Islet of Langerhans (tissue), 1 donor: ENCODE measurements around the gene SGIP1.

Source experiments
- FAIRE-seq: peaks from one replicate; lab custom pipeline; 2011; peaks lifted over from hg19 to GRCh38; lab: Jason Lieb, UNC

Gene SGIP1

DNA sequence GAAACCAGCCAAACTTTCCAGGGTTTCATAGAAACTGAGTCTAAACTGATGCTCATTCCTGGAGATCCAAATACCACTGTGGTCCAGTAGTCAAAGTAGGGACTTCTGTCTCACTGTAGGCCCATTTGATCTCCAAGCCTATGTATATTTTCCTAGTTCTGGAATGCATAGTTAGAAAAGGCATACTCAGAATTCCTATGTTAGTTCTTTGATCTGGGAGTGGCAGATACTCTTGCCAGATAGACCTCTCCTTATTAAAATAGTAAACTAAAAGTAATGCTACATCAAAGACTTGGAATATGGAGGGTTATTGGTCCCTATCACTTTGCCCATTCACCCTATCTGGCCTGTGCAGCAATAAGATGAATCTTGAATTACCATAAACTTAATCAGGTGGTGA is 10.4 kb upstream of the SGIP1 start:
- FAIRE-seq, result no peak

DNA sequence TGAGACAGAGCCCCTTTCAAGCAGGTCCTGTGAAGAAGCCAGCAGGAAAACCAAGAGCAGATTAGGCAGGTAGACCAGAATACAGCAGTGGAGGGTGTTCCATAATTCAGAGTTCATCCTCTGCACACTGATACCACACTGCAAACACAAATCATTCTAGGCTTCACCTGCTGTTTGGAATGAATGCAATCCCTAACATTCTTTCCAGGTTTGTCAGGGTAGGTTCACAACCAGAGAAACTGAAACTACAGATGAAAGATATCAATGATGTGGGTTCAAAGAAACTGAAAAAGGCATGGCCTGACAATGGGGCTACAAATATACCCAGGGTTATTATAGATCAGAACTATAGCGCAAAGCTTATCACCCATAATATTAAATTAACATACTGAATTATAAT is 8.9 kb upstream of the SGIP1 start:
- no peak for FAIRE-seq

GRCh38 chr1:66526036-66526435 is 7.9 kb upstream of the SGIP1 start:
- no peak for FAIRE-seq

GRCh38 chr1:66526991-66527390 is 7.0 kb upstream of the SGIP1 start:
- FAIRE-seq, result no peak

GRCh38 chr1:66527686-66528085 is 6.3 kb upstream of the SGIP1 start:
- FAIRE-seq, result no peak

DNA sequence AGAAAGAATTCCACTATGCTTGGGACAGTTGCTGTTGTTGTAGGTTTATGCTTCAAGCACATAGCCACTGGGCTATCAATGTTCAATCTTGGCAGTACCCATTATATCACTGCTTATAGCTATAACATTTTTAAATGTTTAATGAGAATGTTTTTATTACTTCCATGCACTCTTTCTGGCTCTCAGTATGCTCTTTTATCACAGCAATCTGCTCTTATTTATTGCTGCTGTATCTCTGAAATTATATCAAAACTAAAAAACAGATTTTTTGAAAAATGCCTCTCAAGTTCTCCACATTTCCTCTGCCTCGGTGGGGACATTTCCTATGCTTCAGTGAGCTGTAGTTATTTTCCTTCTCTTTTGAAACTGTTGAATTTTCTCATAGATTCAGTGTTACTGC is 5.4 kb upstream of the SGIP1 start:
- FAIRE-seq, result no peak

DNA sequence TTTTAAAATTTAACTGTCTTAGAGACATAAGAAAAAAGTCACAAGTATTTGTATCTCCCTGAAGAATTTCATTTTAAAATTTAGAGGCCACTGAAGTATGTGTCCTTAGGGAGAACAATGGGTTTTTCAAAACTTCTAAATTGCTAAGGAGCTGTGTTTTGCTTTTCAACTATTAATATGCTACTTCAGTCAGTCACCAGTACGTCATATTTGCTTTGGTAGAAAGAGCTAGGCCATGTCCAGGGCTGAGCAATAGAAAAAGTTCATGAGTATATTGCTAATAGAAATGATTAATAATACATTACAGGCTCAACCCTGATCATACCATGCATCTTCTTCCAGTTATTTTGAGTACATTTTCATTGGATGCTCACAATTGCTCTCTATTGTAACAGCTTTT is 1.7 kb upstream of the SGIP1 start:
- no peak for FAIRE-seq

GRCh38 chr1:66532798-66533783 is 862 bp upstream of the SGIP1 start:
- FAIRE-seq, result no peak

- no peak for FAIRE-seq
Measured at GRCh38 chr1:66535061-66535460, 1.1 kb downstream of the SGIP1 start.

- FAIRE-seq, result no peak
Measured at GRCh38 chr1:66535853-66536252, 1.9 kb downstream of the SGIP1 start.

DNA sequence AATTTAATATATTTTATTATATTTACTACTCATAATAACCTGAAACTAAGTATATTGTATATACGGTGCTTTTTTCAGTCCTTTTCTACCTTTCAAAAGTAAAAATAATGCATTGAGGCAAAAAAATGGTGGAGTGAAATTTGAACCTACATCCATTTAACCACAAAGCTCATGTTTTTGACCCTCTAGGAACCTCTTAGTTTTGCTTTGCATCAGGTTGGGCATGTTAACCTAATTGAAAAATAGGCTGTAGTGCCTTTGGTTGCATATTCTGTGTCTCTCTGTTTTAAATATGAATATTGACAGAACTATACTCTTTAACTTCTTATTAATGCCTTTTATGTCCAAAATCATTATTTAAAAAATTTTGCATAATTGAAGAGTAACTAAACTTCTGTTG is 3.8 kb downstream of the SGIP1 start:
- no peak for FAIRE-seq

GRCh38 chr1:66539491-66539890 is 5.5 kb downstream of the SGIP1 start:
- no peak for FAIRE-seq

GRCh38 chr1:66540434-66541032 is 6.6 kb downstream of the SGIP1 start:
- FAIRE-seq, result no peak

DNA sequence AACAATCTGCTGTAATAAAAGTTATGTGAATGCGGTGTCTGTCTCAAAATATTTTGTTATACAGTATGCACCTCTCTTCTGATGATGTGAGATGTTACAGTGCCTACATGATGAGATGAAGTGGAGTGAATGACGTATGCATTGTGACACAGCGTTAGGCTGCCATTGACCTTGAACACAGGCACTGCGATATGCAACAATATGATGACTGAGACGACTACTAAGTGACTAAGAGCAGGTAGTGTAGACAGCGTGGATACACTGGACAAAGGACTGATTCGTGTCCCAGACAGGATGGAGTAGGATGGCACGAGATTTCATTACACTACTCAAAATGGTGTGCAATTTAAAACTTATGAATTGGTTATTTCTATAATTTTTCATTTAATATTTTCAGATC is 8.4 kb downstream of the SGIP1 start:
- no peak for FAIRE-seq

- peak; percentile 84 for FAIRE-seq
Measured at GRCh38 chr1:66542811-66543767, 9.1 kb downstream of the SGIP1 start.

DNA sequence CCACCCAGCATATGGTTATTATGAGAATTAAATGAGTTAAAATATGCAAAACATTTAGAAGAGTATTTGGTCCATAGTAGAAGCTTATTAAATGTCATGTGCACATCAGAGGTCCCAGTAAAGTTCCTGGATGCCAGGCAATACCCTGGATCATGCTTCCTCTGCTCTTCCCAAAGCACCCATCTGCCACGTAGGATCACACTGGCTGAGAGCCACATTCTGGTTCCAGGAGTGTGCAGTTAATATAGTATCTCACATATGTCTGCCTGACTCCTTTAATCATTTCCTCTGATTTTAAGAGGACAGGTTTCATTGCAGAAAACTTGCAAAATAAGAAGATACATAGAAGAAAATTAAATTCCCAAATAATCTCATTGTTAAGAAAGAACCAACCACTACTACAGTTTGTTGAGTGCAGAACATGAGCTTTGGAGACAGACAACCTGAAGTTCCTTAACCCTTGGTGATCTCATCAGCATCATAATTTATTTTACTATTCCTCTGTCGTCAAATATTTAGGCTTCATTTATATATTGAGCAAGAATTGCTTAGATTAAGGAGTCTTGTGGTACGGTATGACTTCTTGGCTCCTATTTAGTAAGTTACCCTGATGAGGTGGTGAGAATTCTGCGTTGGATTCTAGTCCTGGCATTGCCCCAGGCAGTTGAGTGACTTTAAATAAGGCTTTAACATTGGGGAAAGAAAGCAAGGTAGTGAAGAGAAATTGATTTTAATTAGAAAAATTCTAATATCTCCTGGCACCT is 12.3 kb downstream of the SGIP1 start:
- FAIRE-seq, result no peak

DNA sequence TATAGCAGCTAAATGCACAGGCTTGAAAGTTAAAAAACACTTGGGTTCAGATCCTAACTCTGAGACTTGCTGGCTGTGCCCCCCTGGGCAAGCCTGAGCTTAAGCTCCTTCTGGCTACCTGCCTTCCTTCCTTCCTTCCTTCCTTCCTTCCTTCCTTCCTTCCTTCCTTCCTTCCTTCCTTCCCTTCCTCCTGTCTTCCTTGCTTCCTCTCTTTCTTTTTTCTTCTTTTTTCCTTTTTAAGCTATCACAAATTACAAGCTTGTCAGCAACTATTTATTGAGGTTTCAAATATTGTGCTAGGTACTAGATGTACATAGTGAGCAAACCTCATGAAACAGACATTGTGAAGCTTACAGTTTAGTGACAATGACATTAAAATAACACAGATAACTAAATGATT is 15.1 kb downstream of the SGIP1 start:
- no peak for FAIRE-seq

DNA sequence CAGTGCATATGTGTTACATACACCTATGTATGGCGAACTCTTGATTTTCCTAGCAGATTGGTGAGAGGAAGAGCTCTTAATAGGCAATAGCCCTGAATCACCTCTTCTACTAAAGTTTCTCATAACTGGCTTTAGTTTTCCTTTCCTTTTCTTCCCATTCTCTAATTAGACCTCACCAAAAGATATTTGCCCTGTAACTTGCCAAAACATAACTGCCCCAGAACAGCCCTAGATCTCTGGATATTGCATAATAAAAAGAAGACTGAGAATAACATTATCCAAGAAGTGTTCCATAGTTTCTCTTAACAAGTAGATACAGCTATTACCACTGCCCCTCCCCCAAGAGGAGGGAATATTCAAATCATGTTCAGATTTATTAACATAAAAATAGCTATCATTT is 16.3 kb downstream of the SGIP1 start:
- no peak for FAIRE-seq

GRCh38 chr1:66552287-66552686 is 18.3 kb downstream of the SGIP1 start:
- no peak for FAIRE-seq

DNA sequence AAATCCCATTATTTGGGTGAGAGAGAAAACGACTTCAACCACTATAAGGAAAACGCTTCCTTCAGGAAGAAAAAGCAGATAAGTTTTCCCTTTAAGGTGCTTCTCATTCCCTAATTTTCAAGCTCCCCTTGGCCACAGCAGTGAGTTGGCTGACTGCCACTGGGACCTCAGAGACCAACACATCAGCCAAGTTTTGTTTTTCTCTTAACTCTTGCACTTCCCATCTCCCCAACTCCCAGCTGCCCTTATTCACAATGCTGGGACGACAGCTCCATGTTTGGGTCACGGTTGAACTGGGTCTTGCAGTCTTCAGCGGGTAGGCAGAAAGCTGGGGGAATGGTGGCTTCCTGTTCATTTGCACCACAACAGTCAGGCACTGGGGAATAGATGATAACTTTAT is 18.9 kb downstream of the SGIP1 start:
- no peak for FAIRE-seq

DNA sequence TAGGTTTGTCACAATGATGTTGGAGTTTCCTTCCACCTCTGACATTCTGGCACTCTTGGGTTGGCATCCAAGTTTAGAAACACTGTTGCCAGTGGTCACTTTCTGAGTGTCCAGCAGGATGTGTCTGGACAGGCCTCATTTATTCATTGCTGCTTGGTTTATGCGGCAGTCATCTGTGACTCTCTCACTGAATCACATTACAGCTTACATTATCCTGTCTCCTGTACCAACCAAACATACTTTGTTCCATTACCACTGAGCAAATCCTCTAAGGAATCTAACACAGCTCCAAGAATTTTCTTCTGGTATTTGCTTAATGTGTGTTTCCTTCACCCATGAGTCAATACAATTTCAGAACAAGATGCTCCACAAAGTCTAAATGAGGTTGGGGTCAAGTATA is 19.9 kb downstream of the SGIP1 start:
- no peak for FAIRE-seq

- FAIRE-seq, result no peak
Measured at GRCh38 chr1:66556161-66556611, 22.2 kb downstream of the SGIP1 start.
